HepG2 (cell line): ENCODE results near the gene UBASH3A. TPM values are rescaled to one million over a fixed set of nuclear protein-coding genes. Genes with fewer than 3 reads are reported as not detected.

Experiments
- ATAC-seq: fragments of 200-7000 bp; cut with Tn5 transposase; 3 replicates; pipeline ENCODE4 v1.9.1; 2020; ENCODE audit warnings: mild to moderate bottlenecking, moderate library complexity
- BruUV-seq: library from RNA; stranded (reverse); fragments of 400-500 nt; replicated peaks from 2 replicates; lab custom pipeline; 2021; lab: Mats Ljungman, UMichigan
- CTCF ChIA-PET: fragments of 300-600 bp; formaldehyde crosslinking; extraction: SDS; loops from one replicate; lab custom pipeline; 2021; ENCODE audit warnings: low total read pairs, inconsistent platforms, low intra/inter-chr PET ratio; lab: Yijun Ruan, JAX
- POLR2A ChIA-PET: fragments of 350-600 bp; sonication (Branson Sonifier 250); formaldehyde crosslinking; loops from one replicate; lab custom pipeline; 2020; ENCODE audit warnings: antibody characterized with exemption, inconsistent platforms; lab: Yijun Ruan, JAX
- DNase-seq: peaks from one replicate; pipeline ENCODE4 v3.0.0-alpha.2; 2015; ENCODE audit warnings: low spot score
- FAIRE-seq: peaks from 3 replicates; lab custom pipeline; 2011; peaks lifted over from hg19 to GRCh38; lab: Jason Lieb, UNC
- H2AFZ ChIP-seq: one replicate; pipeline ENCODE4 v1.6.1; 2011; ENCODE audit warnings: low read length, inconsistent platforms
- H3K27ac ChIP-seq: fragments of 300-600 bp; 3 replicates; pipeline ENCODE4 v1.8.0; 2011; ENCODE audit warnings: mixed run types, mild to moderate bottlenecking, mixed read lengths, low read length, inconsistent platforms; ENCODE audit not compliant: insufficient read depth; ENCODE audit errors: extremely low read length
- H3K27me3 ChIP-seq, 2 experiments: fragments of 200-600 bp in 1 of 2; 2 replicates in 1 of 2; 3 replicates in 1 of 2; pipeline versions ENCODE4 v1.6.0 to v1.8.0; 2011; ENCODE audit warnings: low read length in 2 of 2, mild to moderate bottlenecking in 2 of 2, moderate library complexity in 2 of 2, inconsistent platforms in 1 of 2; ENCODE audit not compliant: insufficient read depth in 2 of 2, control insufficient read depth in 1 of 2
- H3K36me3 ChIP-seq, 2 experiments: fragments of 200-600 bp in 1 of 2; replicated peaks in 1 of 2; 2 replicates in 1 of 2; 3 replicates in 1 of 2; pipeline versions ENCODE4 v1.5.1 to v1.8.0; 2011; ENCODE audit warnings: low read length in 2 of 2, inconsistent platforms in 1 of 2; ENCODE audit not compliant: insufficient read depth in 2 of 2, control insufficient read depth in 1 of 2
- H3K4me1 ChIP-seq: 2 replicates; pipeline ENCODE4 v1.5.1; 2012; ENCODE audit warnings: low read length, inconsistent platforms; ENCODE audit not compliant: insufficient read depth
- H3K4me2 ChIP-seq: 2 replicates; pipeline ENCODE4 v1.6.0; 2011; ENCODE audit warnings: low read depth, low read length, inconsistent platforms
- H3K4me3 ChIP-seq, 3 experiments: fragments of 200-600 bp in 1 of 3; sonication (generic), shearing (Covaris generic) in 1 of 3; replicated peaks in 1 of 3; 2 replicates each; pipeline ENCODE4 v1.5.1; 2011 to 2016; ENCODE audit warnings: low read length in 3 of 3, inconsistent platforms in 2 of 3, low read depth in 2 of 3, mild to moderate bottlenecking in 2 of 3, control low read depth in 1 of 3, mixed read lengths in 1 of 3; ENCODE audit not compliant: insufficient read depth in 1 of 3
- H3K79me2 ChIP-seq: one replicate; pipeline ENCODE4 v1.6.1; 2011; ENCODE audit warnings: low read length, inconsistent platforms; ENCODE audit not compliant: insufficient read depth
- H3K9ac ChIP-seq: 2 replicates; pipeline ENCODE4 v1.6.0; 2011; ENCODE audit warnings: mild to moderate bottlenecking, low read depth, low read length, inconsistent platforms; ENCODE audit not compliant: insufficient read depth
- H3K9me3 ChIP-seq: 2 replicates; pipeline ENCODE4 v1.5.1; 2012; ENCODE audit warnings: mild to moderate bottlenecking, low read length
- H4K20me1 ChIP-seq: 2 replicates; pipeline ENCODE4 v1.6.0; 2011; ENCODE audit warnings: inconsistent platforms, mild to moderate bottlenecking, low read length, moderate library complexity; ENCODE audit not compliant: insufficient read depth
- ETV5 ChIP-seq: IDR thresholded peaks from 2 replicates; pipeline ENCODE4 v1.6.1; 2018; ENCODE audit warnings: missing biosample characterization, missing genetic modification reagents, inconsistent platforms, borderline replicate concordance
- HOXA3 ChIP-seq: sonication (generic); formaldehyde crosslinking; IDR thresholded peaks from 2 replicates; pipeline ENCODE4 v1.5.0; 2020; ENCODE audit warnings: missing genetic modification reagents
- HOXD1 ChIP-seq: sonication (generic); formaldehyde crosslinking; IDR thresholded peaks from 2 replicates; pipeline ENCODE4 v1.5.0; 2020; ENCODE audit warnings: missing genetic modification reagents
- NFRKB ChIP-seq: fragments of 450-650 bp; IDR thresholded peaks from 2 replicates; pipeline ENCODE4 v1.6.1; 2017
- REXO4 ChIP-seq: sonication (generic); formaldehyde crosslinking; IDR thresholded peaks from 2 replicates; pipeline ENCODE4 v1.8.0; 2022; ENCODE audit warnings: missing genetic modification reagents, mild to moderate bottlenecking, borderline replicate concordance
- SETDB1 ChIP-seq: sonication (generic); formaldehyde crosslinking; IDR thresholded peaks from 2 replicates; pipeline ENCODE4 v1.5.1; 2020; ENCODE audit warnings: missing genetic modification reagents, mild to moderate bottlenecking, borderline replicate concordance
- SRSF4 ChIP-seq: fragments of 200-400 bp; formaldehyde crosslinking; IDR thresholded peaks from one replicate; pipeline ENCODE4 v1.6.1; 2018; ENCODE audit warnings: mild to moderate bottlenecking, low read depth, low read length, moderate library complexity; ENCODE audit not compliant: poor library complexity, severe bottlenecking
- TBL1XR1 ChIP-seq: fragments of 150-350 bp; IDR thresholded peaks from 2 replicates; pipeline ENCODE4 v1.6.1; 2014; ENCODE audit warnings: borderline replicate concordance, low read length; ENCODE audit not compliant: partially characterized antibody
- TEAD3 ChIP-seq: optimal IDR thresholded peaks from 2 replicates; pipeline ENCODE3; 2016; ENCODE audit warnings: borderline replicate concordance
- TRIM24 ChIP-seq: sonication (generic); formaldehyde crosslinking; IDR thresholded peaks from 2 replicates; pipeline ENCODE4 v1.8.0; 2022; ENCODE audit warnings: mild to moderate bottlenecking, missing genetic modification reagents
- ZBTB7B ChIP-seq: sonication (generic); formaldehyde crosslinking; IDR thresholded peaks from 2 replicates; pipeline ENCODE4 v1.4.0; 2020; ENCODE audit warnings: missing genetic modification reagents
- ZFY ChIP-seq: sonication (generic); formaldehyde crosslinking; IDR thresholded peaks from 2 replicates; pipeline ENCODE4 v1.4.0; 2020; ENCODE audit warnings: missing genetic modification reagents
- ZNF652 ChIP-seq: IDR thresholded peaks from 2 replicates; pipeline ENCODE4 v1.6.1; 2016; ENCODE audit warnings: low read depth, borderline replicate concordance
- ZSCAN20 ChIP-seq: sonication (generic); formaldehyde crosslinking; IDR thresholded peaks from 2 replicates; pipeline ENCODE4 v1.4.0; 2020; ENCODE audit warnings: missing genetic modification reagents, mild to moderate bottlenecking, borderline replicate concordance
- WGBS: methylation state at CpG from one replicate; pipeline ENCODE4 v1.1.6; 2017; ENCODE audit warnings: low lambda C conversion rate; 5-methylcytosine and 5-hydroxymethylcytosine counted together
- in situ Hi-C: cut with HindIII; loops from 2 replicates; pipeline ENCODE4 v1.10.0; 2017; ENCODE audit warnings: low pct_unique_long_range_greater_than_20kb; ENCODE audit not compliant: extremely low pct_ligation_motif_present
- intact Hi-C: fragments of 100-400 bp; cut with micrococcal nuclease; formaldehyde crosslinking; loops from one replicate; pipeline ENCODE4 v1.10.0; 2022; ENCODE audit not compliant: unreplicated experiment
- polyA plus RNA-seq, 8 experiments: library from polyadenylated mRNA; depleted of rRNA in 3 of 8; stranded (reverse) in 7 of 8; unstranded in 1 of 8; fragments of >200 nt; fragmentation: Illumina TruSeq in 4 of 8; extraction: Trizol in 4 of 8; gene quantifications; 2 replicates each; pipeline versions ENCODE4 v1.2.1 to v1.2.3, GENCODE V29; 2011 to 2016; ENCODE audit warnings: low read depth in 4 of 8, missing spikeins in 1 of 8, mixed read lengths in 1 of 8; ENCODE audit not compliant: insufficient read depth in 1 of 8
- total RNA-seq, 5 experiments: library from RNA; depleted of rRNA; stranded (reverse); fragments of >200 nt; fragmentation: Illumina TruSeq; extraction: Trizol; gene quantifications; 2 replicates each; pipeline ENCODE4 v1.2.3, GENCODE V29; 2016; ENCODE audit warnings: low read depth in 1 of 5
- TF ChIP-seq, protein P1 (sequence below): sonication (generic); formaldehyde crosslinking; IDR thresholded peaks from 2 replicates; pipeline ENCODE4 v1.5.0; 2020; ENCODE audit warnings: missing genetic modification reagents
- TF ChIP-seq, protein P2 (sequence below), 2 experiments: fragments of 450-650 bp in 1 of 2; sonication (generic) in 1 of 2; formaldehyde crosslinking; IDR thresholded peaks; 2 replicates each; pipeline versions ENCODE4 v1.5.0 to v1.8.0; 2020 to 2022; ENCODE audit warnings: mild to moderate bottlenecking in 1 of 2, missing genetic modification reagents in 1 of 2
- TF ChIP-seq, protein P3 (sequence below): sonication (generic); formaldehyde crosslinking; IDR thresholded peaks from 2 replicates; pipeline ENCODE4 v1.8.0; 2022; ENCODE audit warnings: mild to moderate bottlenecking, missing genetic modification reagents; ENCODE audit not compliant: insufficient replicate concordance

The UBASH3A gene
- total and polyA plus RNA-seq, 2 of the 13 experiments (the other 11 are each of a cell fraction or from before 2014, with no cell fraction given): not detected

- TF ChIP-seq, protein P1, sequence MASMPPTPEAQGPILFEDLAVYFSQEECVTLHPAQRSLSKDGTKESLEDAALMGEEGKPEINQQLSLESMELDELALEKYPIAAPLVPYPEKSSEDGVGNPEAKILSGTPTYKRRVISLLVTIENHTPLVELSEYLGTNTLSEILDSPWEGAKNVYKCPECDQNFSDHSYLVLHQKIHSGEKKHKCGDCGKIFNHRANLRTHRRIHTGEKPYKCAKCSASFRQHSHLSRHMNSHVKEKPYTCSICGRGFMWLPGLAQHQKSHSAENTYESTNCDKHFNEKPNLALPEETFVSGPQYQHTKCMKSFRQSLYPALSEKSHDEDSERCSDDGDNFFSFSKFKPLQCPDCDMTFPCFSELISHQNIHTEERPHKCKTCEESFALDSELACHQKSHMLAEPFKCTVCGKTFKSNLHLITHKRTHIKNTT (CRISPR knock-in tag): no peak
- TF ChIP-seq TEAD3 (CRISPR knock-in tag) (peak; percentile 67), ETV5 (CRISPR knock-in tag) (peak; percentile 24; the same call in 1 of the 2 replicates), ZNF652 (CRISPR knock-in tag) (peak; percentile 61; the same call in 1 of the 2 replicates), TBL1XR1 (peak; percentile 22)
- TF ChIP-seq, protein P2, sequence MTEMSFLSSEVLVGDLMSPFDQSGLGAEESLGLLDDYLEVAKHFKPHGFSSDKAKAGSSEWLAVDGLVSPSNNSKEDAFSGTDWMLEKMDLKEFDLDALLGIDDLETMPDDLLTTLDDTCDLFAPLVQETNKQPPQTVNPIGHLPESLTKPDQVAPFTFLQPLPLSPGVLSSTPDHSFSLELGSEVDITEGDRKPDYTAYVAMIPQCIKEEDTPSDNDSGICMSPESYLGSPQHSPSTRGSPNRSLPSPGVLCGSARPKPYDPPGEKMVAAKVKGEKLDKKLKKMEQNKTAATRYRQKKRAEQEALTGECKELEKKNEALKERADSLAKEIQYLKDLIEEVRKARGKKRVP (CRISPR knock-in tag; IDR thresholded peaks at IDR 0.05): no peak
- TF ChIP-seq, all 625 proteins: peak for 19
These were observed 70.5 kb downstream of the UBASH3A start (continued) for GRCh38 chr21:42474043-42474831.

DNA sequence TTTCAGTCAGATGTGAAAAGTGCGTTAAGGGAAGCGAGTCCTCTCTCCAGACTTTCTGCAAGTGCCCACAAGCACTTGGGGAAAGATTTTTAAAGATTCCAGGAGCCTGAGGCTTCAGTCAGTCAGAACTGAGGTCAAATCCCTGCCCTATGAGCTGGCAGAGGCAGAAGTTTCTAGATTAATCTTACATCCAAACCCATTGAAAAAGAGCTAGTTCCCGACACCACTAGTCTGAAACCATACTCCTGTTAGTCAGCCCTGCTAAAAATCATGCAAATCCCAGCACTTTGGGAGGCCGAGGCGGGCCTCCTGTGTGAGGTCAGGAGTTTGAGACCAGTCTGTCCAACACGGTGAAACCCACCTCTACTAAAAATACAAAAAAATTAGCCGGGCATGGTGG is 71.3 kb downstream of the UBASH3A start:
- Histone ChIP-seq H3K27me3 (peaks cover 0 to 2% of the 10 kb centered on the region in 2 experiments; a peak in 1 of 5 replicates), H3K9ac (no peak overlapping the region), H3K4me1 (peaks cover 14% of the 10 kb centered on the region), H3K4me2 (no peak overlapping the region), H2AFZ (no peak overlapping the region), H3K36me3 (no peaks in the 10 kb centered on the region), H3K4me3 (no peak overlapping the region), H3K9me3 (no peaks in the 10 kb centered on the region), H3K79me2 (no peaks in the 10 kb centered on the region), H3K27ac (no peak overlapping the region), H4K20me1 (no peaks in the 10 kb centered on the region)
- no TSS peak for BruUV-seq
- CTCF ChIA-PET: no interaction called here
- in situ Hi-C loops: no loop called here
- intact Hi-C loops: no loop called here
- no peak for DNase-seq
- ATAC-seq: no peak
- TF ChIP-seq ZFY (CRISPR knock-in tag): no peak
- TF ChIP-seq HOXA3 (CRISPR knock-in tag): no peak
- no peak for TF ChIP-seq HOXD1 (CRISPR knock-in tag)
- no peak for TF ChIP-seq TRIM24 (CRISPR knock-in tag)
- TF ChIP-seq, protein P3, sequence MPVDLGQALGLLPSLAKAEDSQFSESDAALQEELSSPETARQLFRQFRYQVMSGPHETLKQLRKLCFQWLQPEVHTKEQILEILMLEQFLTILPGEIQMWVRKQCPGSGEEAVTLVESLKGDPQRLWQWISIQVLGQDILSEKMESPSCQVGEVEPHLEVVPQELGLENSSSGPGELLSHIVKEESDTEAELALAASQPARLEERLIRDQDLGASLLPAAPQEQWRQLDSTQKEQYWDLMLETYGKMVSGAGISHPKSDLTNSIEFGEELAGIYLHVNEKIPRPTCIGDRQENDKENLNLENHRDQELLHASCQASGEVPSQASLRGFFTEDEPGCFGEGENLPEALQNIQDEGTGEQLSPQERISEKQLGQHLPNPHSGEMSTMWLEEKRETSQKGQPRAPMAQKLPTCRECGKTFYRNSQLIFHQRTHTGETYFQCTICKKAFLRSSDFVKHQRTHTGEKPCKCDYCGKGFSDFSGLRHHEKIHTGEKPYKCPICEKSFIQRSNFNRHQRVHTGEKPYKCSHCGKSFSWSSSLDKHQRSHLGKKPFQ (CRISPR knock-in tag): no peak
- TF ChIP-seq ZSCAN20 (CRISPR knock-in tag): no peak
- TF ChIP-seq NFRKB: no peak
- TF ChIP-seq SRSF4: no peak
- TF ChIP-seq REXO4 (CRISPR knock-in tag): no peak
- no peak for TF ChIP-seq SETDB1
- no peak for TF ChIP-seq ZBTB7B (CRISPR knock-in tag)
- POLR2A ChIA-PET: no interaction called here
- no peak for FAIRE-seq
- 67% methylated on average over 5 of the region's 7 CpGs for WGBS
